Measurements from ENCODE around the gene KRTAP5-1. TPM values are rescaled to one million over a fixed set of nuclear protein-coding genes. Genes with fewer than 3 reads are reported as not detected.
A peak's percentile ranks its signal among the peaks of the same experiment; 100 is the strongest.

The KRTAP5-1 gene
- total RNA-seq, 1 donor from 2014 or later, result not detected

DNA sequence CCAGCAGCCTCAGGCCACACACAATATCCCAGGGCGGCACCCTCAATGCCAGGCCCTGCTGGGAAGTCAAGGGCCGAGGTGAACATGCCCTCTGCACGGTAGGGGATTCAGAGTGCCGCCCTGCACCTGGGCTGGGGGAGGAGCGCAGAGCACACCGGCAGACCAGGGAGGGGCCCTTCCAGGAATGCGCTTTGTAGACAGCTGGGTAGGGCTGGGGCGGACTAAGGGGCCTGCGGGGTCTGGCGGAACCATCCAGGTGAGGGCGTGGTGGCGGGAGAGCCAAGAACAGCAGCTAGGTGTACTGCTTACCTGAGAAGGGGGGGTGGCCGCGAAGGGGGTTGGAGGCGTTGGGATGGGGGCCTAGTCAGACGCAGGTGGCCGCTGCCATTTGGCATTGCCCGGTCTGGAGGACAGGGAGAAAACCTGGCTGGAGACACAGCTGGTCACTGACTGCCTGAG is 39.0 kb downstream of the KRTAP5-1 start:
- Histone ChIP-seq H3K36me3 (no peaks in the 10 kb centered on the region), H3K27me3 (no peaks in the 10 kb centered on the region), H3K4me1 (peaks cover 8 to 24% of the 10 kb centered on the region in 2 donors), H3K9me3 (no peaks in the 10 kb centered on the region), H3K4me3 (peak overlapping the region in 1 of 2 donors; percentile 70), H3K27ac (no peak overlapping the region)
- DNase-seq (ENCODE audit: low spot score in 2 of 2), result no peak
- TF ChIP-seq, protein P1, sequence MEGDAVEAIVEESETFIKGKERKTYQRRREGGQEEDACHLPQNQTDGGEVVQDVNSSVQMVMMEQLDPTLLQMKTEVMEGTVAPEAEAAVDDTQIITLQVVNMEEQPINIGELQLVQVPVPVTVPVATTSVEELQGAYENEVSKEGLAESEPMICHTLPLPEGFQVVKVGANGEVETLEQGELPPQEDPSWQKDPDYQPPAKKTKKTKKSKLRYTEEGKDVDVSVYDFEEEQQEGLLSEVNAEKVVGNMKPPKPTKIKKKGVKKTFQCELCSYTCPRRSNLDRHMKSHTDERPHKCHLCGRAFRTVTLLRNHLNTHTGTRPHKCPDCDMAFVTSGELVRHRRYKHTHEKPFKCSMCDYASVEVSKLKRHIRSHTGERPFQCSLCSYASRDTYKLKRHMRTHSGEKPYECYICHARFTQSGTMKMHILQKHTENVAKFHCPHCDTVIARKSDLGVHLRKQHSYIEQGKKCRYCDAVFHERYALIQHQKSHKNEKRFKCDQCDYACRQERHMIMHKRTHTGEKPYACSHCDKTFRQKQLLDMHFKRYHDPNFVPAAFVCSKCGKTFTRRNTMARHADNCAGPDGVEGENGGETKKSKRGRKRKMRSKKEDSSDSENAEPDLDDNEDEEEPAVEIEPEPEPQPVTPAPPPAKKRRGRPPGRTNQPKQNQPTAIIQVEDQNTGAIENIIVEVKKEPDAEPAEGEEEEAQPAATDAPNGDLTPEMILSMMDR (IDR thresholded peaks at IDR 0.05), result no peak
- intact Hi-C loops (cut with DNase I), result loop anchor here (1.0 to 5.0 kb wide), 3 partner anchors 28 to 316 kb away; partner anchors contain the start of gene IFITM10

DNA sequence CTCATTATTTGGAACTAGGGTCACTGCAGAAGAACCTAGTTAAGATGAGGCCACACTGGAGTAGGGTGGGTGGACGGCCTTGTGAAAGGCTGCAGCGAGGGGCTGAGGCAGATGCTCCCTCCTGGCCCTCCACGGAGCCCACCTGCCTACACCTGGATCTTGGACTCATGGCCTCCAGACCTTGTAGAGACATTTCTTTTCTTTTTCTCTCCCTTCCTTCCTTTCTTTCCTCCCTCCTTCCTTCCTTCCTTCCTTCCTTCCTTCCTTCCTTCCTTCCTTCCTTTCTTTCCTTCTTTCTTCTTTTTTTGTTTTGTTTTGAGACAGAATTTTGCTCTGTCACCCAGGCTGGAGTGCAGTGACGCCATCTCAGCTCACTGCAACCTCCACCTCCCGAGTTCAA is 39.7 kb downstream of the KRTAP5-1 start:
- H3K27me3 ChIP-seq, result no peaks in the 10 kb centered on the region
- intact Hi-C loops (cut with DNase I), result loop anchor here (5.0 kb wide), 2 partner anchors 207 to 317 kb away; partner anchors contain the start of gene IFITM10
- no peaks in the 10 kb centered on the region for H3K9me3 ChIP-seq
- no peaks in the 10 kb centered on the region for H3K36me3 ChIP-seq
- no peak overlapping the region for H3K27ac ChIP-seq
- TF ChIP-seq, protein P1 (IDR thresholded peaks at IDR 0.05), result no peak
- DNase-seq (ENCODE audit: low spot score in 2 of 2), result no peak
- H3K4me1 ChIP-seq, result peaks cover 8 to 24% of the 10 kb centered on the region in 2 donors
- no peak overlapping the region for H3K4me3 ChIP-seq

DNA sequence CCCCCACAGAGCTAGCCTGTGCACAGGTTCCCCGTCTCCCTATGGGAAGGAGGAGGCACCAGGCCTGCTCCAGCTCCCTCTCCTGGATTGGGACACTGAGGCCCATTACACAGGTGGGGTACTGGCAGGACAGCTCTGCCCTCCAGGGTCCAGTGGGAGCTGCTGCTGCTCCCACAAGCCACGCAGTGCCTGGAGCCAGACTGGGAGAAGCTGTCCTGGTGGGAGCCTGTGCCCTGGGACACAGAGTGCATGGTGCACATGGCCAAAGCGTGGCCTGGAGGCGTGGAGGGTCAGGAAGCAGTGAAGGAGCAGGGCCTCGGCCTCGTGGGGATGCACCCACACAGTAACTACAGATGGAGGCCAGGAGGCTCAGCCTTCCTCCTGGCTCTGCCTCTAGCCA is 40.5 kb downstream of the KRTAP5-1 start:
- TF ChIP-seq, protein P1 (IDR thresholded peaks at IDR 0.05), result no peak
- Histone ChIP-seq H3K27me3 (no peaks in the 10 kb centered on the region), H3K4me3 (no peak overlapping the region), H3K4me1 (peaks cover 8 to 24% of the 10 kb centered on the region in 2 donors), H3K27ac (no peak overlapping the region), H3K36me3 (no peaks in the 10 kb centered on the region), H3K9me3 (no peaks in the 10 kb centered on the region)
- intact Hi-C loops (cut with DNase I), result no loop called here
- DNase-seq (ENCODE audit: low spot score in 2 of 2), result no peak

DNA sequence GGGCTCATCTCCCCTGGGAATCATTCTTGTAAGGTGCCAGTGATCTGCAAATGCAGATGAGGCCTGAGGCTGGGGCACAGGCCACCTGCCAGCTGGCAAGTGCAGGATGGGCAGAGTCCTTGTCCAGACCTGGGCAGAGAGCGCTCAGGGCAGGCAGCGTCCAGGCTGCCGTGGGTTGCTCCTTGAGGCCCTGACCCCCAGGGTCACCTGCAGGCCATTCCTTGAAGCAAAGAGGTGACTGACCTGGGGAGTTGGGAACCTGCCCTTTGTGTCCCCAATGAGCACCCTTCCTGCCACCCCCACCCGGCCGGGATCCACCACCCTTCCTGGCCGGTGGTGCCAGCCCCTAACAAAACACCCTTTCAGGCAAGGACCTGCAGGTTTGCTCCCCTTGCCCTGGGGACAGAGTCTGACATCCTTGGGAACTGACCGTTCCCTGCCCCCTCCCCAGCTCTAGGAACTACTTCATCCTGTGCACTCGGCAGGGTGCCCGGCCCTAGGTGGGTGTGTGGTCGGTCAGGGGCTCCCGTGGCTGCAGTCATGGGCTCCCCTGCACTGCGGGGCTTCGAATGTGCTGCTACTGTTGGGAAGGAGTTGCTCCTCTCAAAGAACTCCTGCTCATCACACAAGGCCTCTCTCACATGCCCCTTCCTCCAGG is 41.3 kb downstream of the KRTAP5-1 start:
- H3K9me3 ChIP-seq, result no peaks in the 10 kb centered on the region
- no peak overlapping the region for H3K27ac ChIP-seq
- no peaks in the 10 kb centered on the region for H3K27me3 ChIP-seq
- H3K36me3 ChIP-seq, result no peaks in the 10 kb centered on the region
- H3K4me3 ChIP-seq, result no peak overlapping the region
- intact Hi-C loops (cut with DNase I), result no loop called here
- peaks cover 8 to 20% of the 10 kb centered on the region in 2 donors for H3K4me1 ChIP-seq
- DNase-seq (ENCODE audit: low spot score in 2 of 2), result no peak
- TF ChIP-seq, protein P1 (IDR thresholded peaks at IDR 0.05), result no peak

DNA sequence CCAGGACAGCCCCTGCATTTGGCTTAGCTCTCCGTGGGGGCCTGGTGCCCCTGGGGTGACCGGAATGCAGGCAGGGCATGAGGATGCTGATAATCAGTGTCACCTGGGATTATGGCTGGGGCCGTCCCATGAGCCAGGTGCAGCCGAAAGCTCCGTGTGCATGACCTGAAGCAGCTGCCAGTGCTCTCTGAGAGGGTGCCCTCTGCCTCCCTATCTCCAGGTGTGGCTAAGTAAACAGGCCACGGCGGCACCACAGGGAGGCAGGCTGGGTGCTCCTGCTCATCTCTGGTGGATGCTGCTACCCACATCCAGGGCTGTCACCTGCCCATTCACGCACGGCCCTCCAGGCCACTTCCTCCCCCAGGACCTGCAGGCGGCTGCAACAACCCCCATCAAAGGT is 42.8 kb downstream of the KRTAP5-1 start:
- no peaks in the 10 kb centered on the region for H3K36me3 ChIP-seq
- peaks cover 6 to 7% of the 10 kb centered on the region in 2 donors for H3K4me1 ChIP-seq
- intact Hi-C loops (cut with DNase I), result no loop called here
- H3K27ac ChIP-seq, result no peak overlapping the region
- no peaks in the 10 kb centered on the region for H3K9me3 ChIP-seq
- no peak overlapping the region for H3K4me3 ChIP-seq
- TF ChIP-seq, protein P1 (IDR thresholded peaks at IDR 0.05), result no peak
- no peaks in the 10 kb centered on the region for H3K27me3 ChIP-seq
- DNase-seq (ENCODE audit: low spot score in 2 of 2), result no peak
